Smooth muscle cell (in vitro differentiated cells): ENCODE measurements around the gene CXXC1. TPM values are rescaled to one million over a fixed set of nuclear protein-coding genes. Genes with fewer than 3 reads are reported as not detected.
"Not testable (repeated sequence)": the region's sequence is repeated elsewhere in the genome, so short reads cannot be mapped to it uniquely, and the experiment has no call there.

Experiments used
- DNase-seq: peaks from one replicate; lab custom pipeline; 2025; ENCODE audit not compliant: unreplicated experiment; lab: John Stamatoyannopoulos, UW
- H2AFZ ChIP-seq: fragments of 200-600 bp; sonication (generic); 2 replicates; pipeline ENCODE4 v1.6.0; 2016; ENCODE audit warnings: antibody characterized with exemption, low read depth, mild to moderate bottlenecking
- H3F3A ChIP-seq: fragments of 200-600 bp; sonication (generic); 2 replicates; pipeline ENCODE4 v1.6.0; 2017; ENCODE audit warnings: antibody characterized with exemption, low read depth
- H3K27ac ChIP-seq: fragments of 200-600 bp; sonication (generic); 2 replicates; pipeline ENCODE4 v1.5.1; 2016; ENCODE audit warnings: low read depth, mild to moderate bottlenecking
- H3K27me3 ChIP-seq: fragments of 200-600 bp; sonication (generic); 2 replicates; pipeline ENCODE4 v1.6.1; 2016; ENCODE audit warnings: low read depth, mild to moderate bottlenecking
- H3K36me3 ChIP-seq: fragments of 200-600 bp; sonication (generic); 2 replicates; pipeline ENCODE4 v1.5.1; 2016; ENCODE audit warnings: low read depth
- H3K4me1 ChIP-seq: fragments of 200-600 bp; sonication (generic); 2 replicates; pipeline ENCODE4 v1.5.1; 2016; ENCODE audit warnings: low read depth
- H3K4me2 ChIP-seq: fragments of 200-600 bp; sonication (generic); 2 replicates; pipeline ENCODE4 v1.6.0; 2016; ENCODE audit warnings: mild to moderate bottlenecking
- H3K4me3 ChIP-seq: fragments of 200-600 bp; sonication (generic); 2 replicates; pipeline ENCODE4 v1.5.1; 2016; ENCODE audit warnings: mild to moderate bottlenecking
- H3K79me2 ChIP-seq: fragments of 200-600 bp; sonication (generic); 2 replicates; pipeline ENCODE4 v1.6.0; 2016; ENCODE audit warnings: low read depth, mild to moderate bottlenecking
- H3K9ac ChIP-seq: fragments of 200-600 bp; sonication (generic); 2 replicates; pipeline ENCODE4 v1.6.0; 2016; ENCODE audit warnings: low read depth
- H3K9me3 ChIP-seq: fragments of 200-600 bp; sonication (generic); replicated peaks from 2 replicates; pipeline ENCODE4 v1.5.1; 2016; ENCODE audit warnings: low read depth
- H4K20me1 ChIP-seq: fragments of 200-600 bp; sonication (generic); 2 replicates; pipeline ENCODE4 v1.6.0; 2016; ENCODE audit warnings: low read depth
- WGBS: methylation state at CpG from one replicate; pipeline ENCODE4 v1.1.7; 2016; ENCODE audit warnings: low lambda C conversion rate; 5-methylcytosine and 5-hydroxymethylcytosine counted together
- polyA plus RNA-seq: library from polyadenylated mRNA; unstranded; fragments of >200 nt; fragmentation: Nextera tagmentation; extraction: Ambion mirVana; gene quantifications from 2 replicates; pipeline ENCODE4 v1.2.1, GENCODE V29; 2016
- total RNA-seq: library from RNA; depleted of rRNA; stranded (reverse); fragments of >200 nt; gene quantifications from 2 replicates; pipeline ENCODE4 v1.2.3, GENCODE V29; 2014
- TF ChIP-seq, protein P1 (sequence below): fragments of 200-600 bp; sonication (generic); IDR thresholded peaks from 2 replicates; pipeline ENCODE4 v1.5.1; 2017; ENCODE audit warnings: borderline replicate concordance, mild to moderate bottlenecking, antibody characterized with exemption; ENCODE audit not compliant: insufficient read depth, poor library complexity, severe bottlenecking

CXXC1 gene
- total and polyA plus RNA-seq, 2 experiments from 2014 or later, result 15.4 to 39.6 TPM

DNA sequence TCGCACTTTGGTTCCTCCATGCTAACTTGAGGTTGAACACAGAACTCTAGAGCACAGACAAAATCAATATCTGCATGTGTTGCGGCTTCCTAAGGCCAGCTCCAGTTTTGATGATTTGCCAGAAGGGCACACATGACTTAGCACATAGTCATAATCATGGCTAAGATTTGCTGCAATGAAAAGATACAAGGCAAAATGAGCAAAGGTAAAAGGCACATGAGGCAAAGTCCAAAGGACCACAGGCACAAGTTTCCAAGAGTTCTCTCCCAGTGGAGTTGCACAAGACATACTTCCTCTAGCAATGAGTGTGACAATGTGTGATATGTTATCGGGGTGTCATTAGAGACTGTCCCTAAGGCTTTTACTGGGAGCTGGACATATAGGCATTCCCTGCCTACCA, 24.2 kb upstream of the CXXC1 start:
- H3K79me2 ChIP-seq, result no peaks in the 10 kb centered on the region
- no peak overlapping the region for H2AFZ ChIP-seq
- H3K36me3 ChIP-seq, result no peaks in the 10 kb centered on the region
- H3K27ac ChIP-seq, result no peak overlapping the region
- TF ChIP-seq, protein P1, sequence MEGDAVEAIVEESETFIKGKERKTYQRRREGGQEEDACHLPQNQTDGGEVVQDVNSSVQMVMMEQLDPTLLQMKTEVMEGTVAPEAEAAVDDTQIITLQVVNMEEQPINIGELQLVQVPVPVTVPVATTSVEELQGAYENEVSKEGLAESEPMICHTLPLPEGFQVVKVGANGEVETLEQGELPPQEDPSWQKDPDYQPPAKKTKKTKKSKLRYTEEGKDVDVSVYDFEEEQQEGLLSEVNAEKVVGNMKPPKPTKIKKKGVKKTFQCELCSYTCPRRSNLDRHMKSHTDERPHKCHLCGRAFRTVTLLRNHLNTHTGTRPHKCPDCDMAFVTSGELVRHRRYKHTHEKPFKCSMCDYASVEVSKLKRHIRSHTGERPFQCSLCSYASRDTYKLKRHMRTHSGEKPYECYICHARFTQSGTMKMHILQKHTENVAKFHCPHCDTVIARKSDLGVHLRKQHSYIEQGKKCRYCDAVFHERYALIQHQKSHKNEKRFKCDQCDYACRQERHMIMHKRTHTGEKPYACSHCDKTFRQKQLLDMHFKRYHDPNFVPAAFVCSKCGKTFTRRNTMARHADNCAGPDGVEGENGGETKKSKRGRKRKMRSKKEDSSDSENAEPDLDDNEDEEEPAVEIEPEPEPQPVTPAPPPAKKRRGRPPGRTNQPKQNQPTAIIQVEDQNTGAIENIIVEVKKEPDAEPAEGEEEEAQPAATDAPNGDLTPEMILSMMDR, result no peak
- no peak overlapping the region for H3K4me2 ChIP-seq
- no peak for DNase-seq
- H3K4me1 ChIP-seq, result peaks cover 10% of the 10 kb centered on the region
- H3K9ac ChIP-seq, result no peak overlapping the region
- H3K27me3 ChIP-seq, result peaks cover 16% of the 10 kb centered on the region
- H4K20me1 ChIP-seq, result no peaks in the 10 kb centered on the region
- 92% methylated on average over 3 of the region's 3 CpGs for WGBS
- H3K4me3 ChIP-seq, result no peak overlapping the region
- H3K9me3 ChIP-seq, result no peaks in the 10 kb centered on the region
- H3F3A ChIP-seq, result no peaks in the 10 kb centered on the region

DNA sequence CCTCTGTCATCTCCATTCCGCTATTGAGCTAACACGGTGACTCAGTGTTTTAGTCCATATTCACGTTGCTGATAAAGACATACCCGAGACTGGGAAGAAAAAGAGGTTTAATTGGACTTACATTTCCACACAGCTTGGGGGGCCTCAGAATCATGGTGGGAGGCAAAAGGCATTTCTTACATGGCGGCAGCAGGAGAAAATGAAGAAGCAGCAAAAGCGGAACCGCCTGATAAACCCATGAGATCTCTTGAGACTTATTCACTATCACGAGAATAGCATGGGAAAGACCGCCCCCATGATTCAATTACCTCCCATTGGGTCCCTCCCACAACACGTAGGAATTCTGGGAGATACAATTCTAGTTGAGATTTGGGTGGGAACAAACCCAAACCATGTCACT, 22.6 kb upstream of the CXXC1 start:
- TF ChIP-seq, protein P1, result no peak
- Histone ChIP-seq H3K27ac (no peak overlapping the region), H3K79me2 (no peaks in the 10 kb centered on the region), H2AFZ (no peak overlapping the region), H3F3A (no peaks in the 10 kb centered on the region), H3K9ac (no peak overlapping the region), H3K4me3 (no peak overlapping the region), H3K9me3 (no peaks in the 10 kb centered on the region), H3K4me2 (no peak overlapping the region), H4K20me1 (no peaks in the 10 kb centered on the region), H3K4me1 (peaks cover 10% of the 10 kb centered on the region), H3K36me3 (no peaks in the 10 kb centered on the region), H3K27me3 (peaks cover 7% of the 10 kb centered on the region)
- WGBS, result 86% methylated on average over 10 of the region's 10 CpGs
- DNase-seq, result no peak

DNA sequence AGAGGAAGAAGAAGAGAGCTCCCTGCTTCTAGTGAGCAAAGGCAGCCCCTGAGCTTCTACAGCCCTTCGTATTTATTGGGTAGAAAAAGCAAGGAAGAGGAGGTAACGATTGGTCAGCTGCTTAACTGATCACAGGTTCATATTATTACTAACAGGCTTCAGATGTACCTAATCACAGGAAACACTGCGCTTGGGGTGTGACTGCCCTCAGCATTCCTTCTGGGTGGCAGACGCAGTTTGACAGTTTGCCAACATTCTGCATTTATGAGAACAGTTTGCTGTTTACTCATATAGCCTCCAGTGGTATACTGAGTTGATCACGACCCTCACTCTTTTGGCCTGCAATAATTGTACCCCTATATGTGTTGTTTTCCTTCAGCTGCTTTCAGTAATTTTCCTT, 21.4 kb upstream of the CXXC1 start:
- H3K27me3 ChIP-seq, H3K9me3 ChIP-seq, H3K4me3 ChIP-seq, H3K27ac ChIP-seq, H3K36me3 ChIP-seq, H3K9ac ChIP-seq, H3K79me2 ChIP-seq, H4K20me1 ChIP-seq, H3K4me1 ChIP-seq, DNase-seq, H3F3A ChIP-seq, H3K4me2 ChIP-seq: not testable (repeated sequence)
- 83% methylated on average over 5 of the region's 5 CpGs for WGBS
- H2AFZ ChIP-seq, result peak overlapping the region; percentile 93

DNA sequence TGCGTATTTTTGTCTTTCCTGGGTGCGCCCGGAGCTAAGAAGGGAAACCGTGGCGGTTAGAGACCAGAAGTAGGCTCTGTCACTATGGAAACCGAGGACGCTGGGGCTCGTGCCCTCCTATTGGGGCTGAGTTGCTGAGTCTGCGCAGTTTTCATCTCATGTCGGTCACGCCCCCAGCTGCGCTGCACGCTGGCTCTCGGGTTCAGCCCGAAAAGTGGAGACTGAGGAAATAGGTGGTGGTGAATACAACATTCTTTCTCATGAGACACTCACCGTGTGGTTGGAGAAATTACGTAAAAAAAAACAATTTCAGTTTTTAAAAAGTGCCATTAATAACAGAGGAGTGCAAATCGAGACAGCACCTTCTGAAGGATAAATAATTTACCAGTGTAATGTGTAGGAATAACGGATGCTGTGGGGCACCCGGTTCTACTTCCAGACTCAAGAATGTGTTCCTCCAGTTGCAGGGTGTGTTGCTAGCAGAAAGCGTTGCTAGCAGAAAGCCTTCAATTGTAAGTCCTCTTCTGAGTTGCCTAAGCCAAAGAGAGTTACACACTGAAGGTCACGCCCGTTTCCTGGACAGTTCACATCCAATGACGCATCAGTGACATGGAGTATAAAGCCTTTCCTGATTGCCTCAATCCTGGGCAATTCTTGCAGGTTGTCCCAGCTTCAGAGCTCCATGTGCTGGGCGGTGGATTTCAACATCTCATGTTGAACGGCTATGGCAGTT, 20.4 kb upstream of the CXXC1 start:
- H3K36me3 ChIP-seq, result no peaks in the 10 kb centered on the region
- H2AFZ ChIP-seq, result peak overlapping the region; percentile 93
- peak overlapping the region; percentile 85 for H3K4me2 ChIP-seq
- peaks cover 10% of the 10 kb centered on the region for H3K4me1 ChIP-seq
- H3K27me3 ChIP-seq, result no peaks in the 10 kb centered on the region
- peak overlapping the region; percentile 67 for H3K4me3 ChIP-seq
- TF ChIP-seq, protein P1, result no peak
- peak; percentile 23 for DNase-seq
- H4K20me1 ChIP-seq, result no peaks in the 10 kb centered on the region
- peak overlapping the region; percentile 49 for H3K9ac ChIP-seq
- WGBS, result 19% methylated on average over 26 of the region's 26 CpGs
- H3F3A ChIP-seq, result no peaks in the 10 kb centered on the region
- no peaks in the 10 kb centered on the region for H3K9me3 ChIP-seq
- no peaks in the 10 kb centered on the region for H3K79me2 ChIP-seq
- no peak overlapping the region for H3K27ac ChIP-seq
